ENCODE data around the gene TOR2A. TPM values are rescaled to one million over a fixed set of nuclear protein-coding genes. Genes with fewer than 3 reads are reported as not detected.
A peak's percentile ranks its signal among the peaks of the same experiment; 100 is the strongest.

TOR2A gene
- total RNA-seq, 1 donor from 2014 or later: 29.1 TPM

- no peaks in the 10 kb centered on the region for H3K9me3 Mint-ChIP-seq (ENCODE audit: unreplicated experiment)
Measured at GRCh38 chr9:127697575-127697974, 37.5 kb downstream of the TOR2A start.

GRCh38 chr9:127694890-127695720, 40.0 kb downstream of the TOR2A start:
- peaks cover 45% of the 10 kb centered on the region for H3K36me3 Mint-ChIP-seq (ENCODE audit: low read depth, unreplicated experiment)

More at GRCh38 chr9:127697575-127697974, 37.5 kb downstream of the TOR2A start:
- peaks cover 6% of the 10 kb centered on the region for H3K4me1 Mint-ChIP-seq (ENCODE audit: unreplicated experiment)
- TF ChIP-seq CTCF (IDR thresholded peaks at IDR 0.05; ENCODE audit: unreplicated experiment): no peak
- no peak for DNase-seq (ENCODE audit: low spot score)
- H3K36me3 Mint-ChIP-seq (ENCODE audit: low read depth, unreplicated experiment): peaks cover 24% of the 10 kb centered on the region
- H3K27me3 Mint-ChIP-seq (ENCODE audit: unreplicated experiment): peaks cover 11% of the 10 kb centered on the region
- H3K27ac Mint-ChIP-seq (ENCODE audit: unreplicated experiment): peak overlapping the region; percentile 4
- no peak overlapping the region for H3K4me3 Mint-ChIP-seq (ENCODE audit: unreplicated experiment)

GRCh38 chr9:127693697-127694096, 41.4 kb downstream of the TOR2A start:
- Mint-ChIP-seq H3K27me3 (ENCODE audit: unreplicated experiment) (peaks cover 10% of the 10 kb centered on the region), H3K36me3 (ENCODE audit: low read depth, unreplicated experiment) (peaks cover 52% of the 10 kb centered on the region), H3K27ac (ENCODE audit: unreplicated experiment) (peak overlapping the region; percentile 9), H3K9me3 (ENCODE audit: unreplicated experiment) (no peaks in the 10 kb centered on the region), H3K4me3 (ENCODE audit: unreplicated experiment) (peak overlapping the region; percentile 34), H3K4me1 (ENCODE audit: unreplicated experiment) (peaks cover 6% of the 10 kb centered on the region)
- no peak for DNase-seq (ENCODE audit: low spot score)
- TF ChIP-seq CTCF (IDR thresholded peaks at IDR 0.05; ENCODE audit: unreplicated experiment): no peak

More at GRCh38 chr9:127694890-127695720, 40.0 kb downstream of the TOR2A start:
- no peaks in the 10 kb centered on the region for H3K9me3 Mint-ChIP-seq (ENCODE audit: unreplicated experiment)
- H3K27me3 Mint-ChIP-seq (ENCODE audit: unreplicated experiment): peaks cover 6% of the 10 kb centered on the region
- TF ChIP-seq CTCF (IDR thresholded peaks at IDR 0.05; ENCODE audit: unreplicated experiment): no peak
- H3K27ac Mint-ChIP-seq (ENCODE audit: unreplicated experiment): no peak overlapping the region
- H3K4me1 Mint-ChIP-seq (ENCODE audit: unreplicated experiment): peaks cover 9% of the 10 kb centered on the region
- peak overlapping the region; percentile 59 for H3K4me3 Mint-ChIP-seq (ENCODE audit: unreplicated experiment)
- no peak for DNase-seq (ENCODE audit: low spot score)

- no peak overlapping the region for H3K27ac Mint-ChIP-seq (ENCODE audit: unreplicated experiment)
- peaks cover 5% of the 10 kb centered on the region for H3K4me1 Mint-ChIP-seq (ENCODE audit: unreplicated experiment)
- H3K36me3 Mint-ChIP-seq (ENCODE audit: low read depth, unreplicated experiment): peaks cover 58% of the 10 kb centered on the region
- H3K27me3 Mint-ChIP-seq (ENCODE audit: unreplicated experiment): peaks cover 10% of the 10 kb centered on the region
- no peak for DNase-seq (ENCODE audit: low spot score)
- H3K4me3 Mint-ChIP-seq (ENCODE audit: unreplicated experiment): no peak overlapping the region
- H3K9me3 Mint-ChIP-seq (ENCODE audit: unreplicated experiment): no peaks in the 10 kb centered on the region
- TF ChIP-seq CTCF (IDR thresholded peaks at IDR 0.05; ENCODE audit: unreplicated experiment): no peak
Measured at GRCh38 chr9:127693143-127693542, 42.0 kb downstream of the TOR2A start.

- Mint-ChIP-seq H3K4me1 (ENCODE audit: unreplicated experiment) (peaks cover 3% of the 10 kb centered on the region), H3K27me3 (ENCODE audit: unreplicated experiment) (peaks cover 12% of the 10 kb centered on the region), H3K4me3 (ENCODE audit: unreplicated experiment) (peak overlapping the region; percentile 13), H3K36me3 (ENCODE audit: low read depth, unreplicated experiment) (peaks cover 65% of the 10 kb centered on the region), H3K27ac (ENCODE audit: unreplicated experiment) (no peak overlapping the region), H3K9me3 (ENCODE audit: unreplicated experiment) (no peaks in the 10 kb centered on the region)
- no peak for DNase-seq (ENCODE audit: low spot score)
- TF ChIP-seq CTCF (IDR thresholded peaks at IDR 0.05; ENCODE audit: unreplicated experiment): no peak
Measured at GRCh38 chr9:127692071-127692470, 43.0 kb downstream of the TOR2A start.

All from endothelial cell (in vitro differentiated cells).